Endothelial cell of umbilical vein (primary cell): ENCODE data around the gene DMD. TPM values are rescaled to one million over a fixed set of nuclear protein-coding genes. Genes with fewer than 3 reads are reported as not detected.

Source experiments
- BruUV-seq: library from RNA; stranded (reverse); fragments of 400-500 nt; replicated peaks from 2 replicates; lab custom pipeline; 2021; lab: Mats Ljungman, UMichigan
- CTCF ChIA-PET: fragments of 300-600, 350-600 bp; sonication (Branson Sonifier 250); formaldehyde crosslinking; loops from one replicate; lab custom pipeline; 2021; ENCODE audit warnings: antibody characterized with exemption, inconsistent platforms; lab: Charles Lee
- POLR2A ChIA-PET: fragments of 300-600, 350-600 bp; sonication (Branson Sonifier 250); formaldehyde crosslinking; loops from one replicate; lab custom pipeline; 2021; ENCODE audit warnings: antibody characterized with exemption, inconsistent platforms; lab: Charles Lee
- DNase-seq: peaks from one replicate; pipeline ENCODE4 v3.0.0-alpha.2; 2011; ENCODE audit warnings: low read depth, low spot score
- FAIRE-seq: peaks from 2 replicates; lab custom pipeline; 2011; peaks lifted over from hg19 to GRCh38; lab: Jason Lieb, UNC
- H2AFZ ChIP-seq: 2 replicates; pipeline ENCODE4 v1.6.0; 2012; ENCODE audit warnings: low read depth, low read length, control low read depth, inconsistent platforms
- H3K27ac ChIP-seq: 2 replicates; pipeline ENCODE4 v1.5.1; 2011; ENCODE audit warnings: low read depth, mild to moderate bottlenecking, control low read depth, low read length, moderate library complexity; ENCODE audit not compliant: insufficient read depth
- H3K27me3 ChIP-seq, 2 experiments: 2 replicates each; pipeline versions ENCODE4 v1.6.0 to v1.6.1; 2011; ENCODE audit warnings: low read length in 2 of 2, mixed read lengths in 1 of 2; ENCODE audit not compliant: control insufficient read depth in 2 of 2, insufficient read depth in 2 of 2
- H3K36me3 ChIP-seq, 2 experiments: 2 replicates in 1 of 2; 3 replicates in 1 of 2; pipeline ENCODE4 v1.5.1; 2011; ENCODE audit warnings: low read length in 2 of 2, mild to moderate bottlenecking in 1 of 2, moderate library complexity in 1 of 2; ENCODE audit not compliant: control insufficient read depth in 2 of 2, insufficient read depth in 2 of 2; ENCODE audit errors: extremely low read depth in 1 of 2
- H3K4me1 ChIP-seq: 3 replicates; pipeline ENCODE4 v1.5.1; 2011; ENCODE audit warnings: mild to moderate bottlenecking, low read length; ENCODE audit not compliant: control insufficient read depth, insufficient read depth; ENCODE audit errors: extremely low read depth
- H3K4me2 ChIP-seq: 2 replicates; pipeline ENCODE4 v1.6.1; 2011; ENCODE audit warnings: low read length, control low read depth, mixed read lengths; ENCODE audit not compliant: insufficient read depth
- H3K4me3 ChIP-seq, 3 experiments: fragments of 200-600 bp in 1 of 3; sonication (generic), shearing (Covaris generic) in 1 of 3; replicated peaks in 1 of 3; 2 replicates each; pipeline ENCODE4 v1.5.1; 2011 to 2016; ENCODE audit warnings: control low read depth in 3 of 3, low read length in 3 of 3, mild to moderate bottlenecking in 2 of 3, inconsistent platforms in 1 of 3, low read depth in 1 of 3, moderate library complexity in 1 of 3; ENCODE audit not compliant: insufficient read depth in 1 of 3
- H3K79me2 ChIP-seq: 2 replicates; pipeline ENCODE4 v1.6.0; 2012; ENCODE audit warnings: low read length, inconsistent platforms; ENCODE audit not compliant: control insufficient read depth, insufficient read depth
- H3K9ac ChIP-seq: replicated peaks from 2 replicates; pipeline ENCODE3; 2011; ENCODE audit warnings: low read length, control low read depth; ENCODE audit not compliant: insufficient read depth; ENCODE audit errors: extremely low read depth
- H3K9me1 ChIP-seq: replicated peaks from 3 replicates; pipeline ENCODE4 v1.6.0; 2011; ENCODE audit warnings: mild to moderate bottlenecking, low read length; ENCODE audit not compliant: control insufficient read depth, insufficient read depth; ENCODE audit errors: extremely low read depth
- H3K9me3 ChIP-seq: replicated peaks from 2 replicates; pipeline ENCODE4 v1.5.1; 2012; ENCODE audit warnings: low read length, inconsistent platforms; ENCODE audit not compliant: control insufficient read depth, insufficient read depth
- H4K20me1 ChIP-seq: replicated peaks from 2 replicates; pipeline ENCODE3; 2011; ENCODE audit warnings: mild to moderate bottlenecking, low read length; ENCODE audit not compliant: control insufficient read depth, insufficient read depth; ENCODE audit errors: extremely low read depth
- EZH2 ChIP-seq: IDR thresholded peaks from 2 replicates; pipeline ENCODE4 v1.6.1; 2012; ENCODE audit warnings: borderline replicate concordance, low read depth, mild to moderate bottlenecking, moderate library complexity, low read length, inconsistent platforms; ENCODE audit not compliant: severe bottlenecking
- FOS ChIP-seq: IDR thresholded peaks from 2 replicates; pipeline ENCODE4 v1.6.1; 2011; ENCODE audit warnings: mild to moderate bottlenecking, low read length, moderate library complexity, borderline replicate concordance; ENCODE audit not compliant: insufficient read depth
- GATA2 ChIP-seq: IDR thresholded peaks from 2 replicates; pipeline ENCODE4 v1.7.0; 2011; ENCODE audit warnings: low read depth, mild to moderate bottlenecking, moderate library complexity, mixed read lengths, low read length; ENCODE audit not compliant: insufficient read length, insufficient read depth
- JUN ChIP-seq: IDR thresholded peaks from 2 replicates; pipeline ENCODE4 v1.6.1; 2011; ENCODE audit warnings: borderline replicate concordance, low read depth; ENCODE audit not compliant: insufficient read length, insufficient read depth
- MYC ChIP-seq: IDR thresholded peaks from one replicate; pipeline ENCODE4 v1.6.1; 2011; ENCODE audit warnings: mild to moderate bottlenecking, low read depth, low read length
- POLR2A ChIP-seq: IDR thresholded peaks from 2 replicates; pipeline ENCODE4 v1.6.1; 2012; ENCODE audit warnings: low read depth, mild to moderate bottlenecking, control low read depth, low read length
- dilution Hi-C: fragments of 300-500 bp; cut with MboI; formaldehyde crosslinking; loops from one replicate; pipeline ENCODE4 v1.15.0; 2019; ENCODE audit warnings: low sequenced_read_pairs; ENCODE audit not compliant: extremely low pct_ligation_motif_present
- intact Hi-C: fragments of 100-400 bp; cut with micrococcal nuclease; formaldehyde crosslinking; loops from one replicate; pipeline ENCODE4 v1.10.0; 2022
- polyA plus RNA-seq, 4 experiments: library from polyadenylated mRNA; depleted of rRNA in 3 of 4; stranded (reverse) in 3 of 4; unstranded in 1 of 4; fragments of >200 nt; gene quantifications; 2 replicates each; pipeline versions ENCODE4 v1.2.1 to v1.2.3, GENCODE V29; 2011 to 2012; ENCODE audit warnings: missing spikeins in 1 of 4
- total RNA-seq: library from RNA; stranded (reverse); gene quantifications from 2 replicates; pipeline ENCODE4 v1.2.3, GENCODE V29; 2021
- TF ChIP-seq, protein P1 (sequence below), 2 donors: IDR thresholded peaks; 1 replicate in 1 of 2; 2 replicates in 1 of 2; pipeline ENCODE4 v1.5.1; 2011; ENCODE audit warnings: low read length in 2 of 2, mild to moderate bottlenecking in 2 of 2, moderate library complexity in 2 of 2, control low read depth in 1 of 2, inconsistent platforms in 1 of 2, low read depth in 1 of 2; ENCODE audit not compliant: insufficient read depth in 1 of 2; ENCODE audit errors: extremely low read depth in 1 of 2
- TF ChIP-seq, protein P2 (sequence below): IDR thresholded peaks from 2 replicates; pipeline ENCODE4 v1.6.1; 2011; ENCODE audit not compliant: insufficient read depth, insufficient read length

The DMD gene
- total and polyA plus RNA-seq, 2 donors (not counting 3 experiments of a cell fraction or from before 2014, with no cell fraction given) = 7.3 to 9.0 TPM

DNA sequence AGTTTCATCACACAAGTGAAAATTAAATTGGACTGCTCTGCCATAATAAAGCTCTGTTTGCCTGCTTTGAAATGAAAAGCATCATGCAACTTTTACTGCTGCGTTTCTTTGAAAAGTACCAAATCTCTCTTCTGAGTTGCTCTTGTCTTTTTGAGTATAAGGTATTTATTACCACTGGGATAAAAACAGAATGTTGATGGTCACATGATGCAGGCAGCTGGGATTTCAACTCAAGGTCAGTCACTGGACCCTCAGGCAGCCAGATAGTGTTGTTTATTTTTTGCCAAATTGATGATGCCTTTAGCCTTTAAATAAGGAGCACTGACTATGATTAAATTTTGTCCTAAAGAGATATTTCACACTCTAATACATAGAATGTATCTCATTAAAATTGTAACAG lies 32.7 kb downstream of the DMD start:
- no peak overlapping the region for H3K27ac ChIP-seq
- dilution Hi-C loops = no loop called here
- intact Hi-C loops = no loop called here
- H3K36me3 ChIP-seq = no peaks in the 10 kb centered on the region
- no peak overlapping the region for H3K9ac ChIP-seq
- no peaks in the 10 kb centered on the region for H3K9me3 ChIP-seq
- H3K79me2 ChIP-seq = no peaks in the 10 kb centered on the region
- no peak for TF ChIP-seq JUN
- no peak for TF ChIP-seq MYC
- no peak for TF ChIP-seq POLR2A
- TF ChIP-seq, protein P1, sequence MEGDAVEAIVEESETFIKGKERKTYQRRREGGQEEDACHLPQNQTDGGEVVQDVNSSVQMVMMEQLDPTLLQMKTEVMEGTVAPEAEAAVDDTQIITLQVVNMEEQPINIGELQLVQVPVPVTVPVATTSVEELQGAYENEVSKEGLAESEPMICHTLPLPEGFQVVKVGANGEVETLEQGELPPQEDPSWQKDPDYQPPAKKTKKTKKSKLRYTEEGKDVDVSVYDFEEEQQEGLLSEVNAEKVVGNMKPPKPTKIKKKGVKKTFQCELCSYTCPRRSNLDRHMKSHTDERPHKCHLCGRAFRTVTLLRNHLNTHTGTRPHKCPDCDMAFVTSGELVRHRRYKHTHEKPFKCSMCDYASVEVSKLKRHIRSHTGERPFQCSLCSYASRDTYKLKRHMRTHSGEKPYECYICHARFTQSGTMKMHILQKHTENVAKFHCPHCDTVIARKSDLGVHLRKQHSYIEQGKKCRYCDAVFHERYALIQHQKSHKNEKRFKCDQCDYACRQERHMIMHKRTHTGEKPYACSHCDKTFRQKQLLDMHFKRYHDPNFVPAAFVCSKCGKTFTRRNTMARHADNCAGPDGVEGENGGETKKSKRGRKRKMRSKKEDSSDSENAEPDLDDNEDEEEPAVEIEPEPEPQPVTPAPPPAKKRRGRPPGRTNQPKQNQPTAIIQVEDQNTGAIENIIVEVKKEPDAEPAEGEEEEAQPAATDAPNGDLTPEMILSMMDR (IDR thresholded peaks at IDR 0.05; ENCODE audit: extremely low read depth in 1 of 2, insufficient read depth in 1 of 2, low read depth in 1 of 2, low read length in 2 of 2) = no peak
- TF ChIP-seq GATA2 = no peak
- TF ChIP-seq, protein P2, sequence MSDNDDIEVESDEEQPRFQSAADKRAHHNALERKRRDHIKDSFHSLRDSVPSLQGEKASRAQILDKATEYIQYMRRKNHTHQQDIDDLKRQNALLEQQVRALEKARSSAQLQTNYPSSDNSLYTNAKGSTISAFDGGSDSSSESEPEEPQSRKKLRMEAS = no peak
- TF ChIP-seq FOS = no peak
- no peak for TF ChIP-seq EZH2
- BruUV-seq = no TSS peak
- ChIA-PET CTCF (no interaction called here), POLR2A (no interaction called here)
- FAIRE-seq (peak; percentile 42), DNase-seq (no peak)
- no peak overlapping the region for H3K4me3 ChIP-seq
- H2AFZ ChIP-seq = no peak overlapping the region
- no peak overlapping the region for H3K4me2 ChIP-seq
- H3K4me1 ChIP-seq = peaks cover 6% of the 10 kb centered on the region
- no peaks in the 10 kb centered on the region for H4K20me1 ChIP-seq
- H3K9me1 ChIP-seq = no peaks in the 10 kb centered on the region
- H3K27me3 ChIP-seq = no peaks in the 10 kb centered on the region
